Fibroblast of skin of left biceps (primary cell): ENCODE data around the gene FBXL2.
"Not testable (repeated sequence)": the region's sequence is repeated elsewhere in the genome, so short reads cannot be mapped to it uniquely, and the experiment has no call there.

Experiments used
- DNase-seq, 2 experiments: peaks; one replicate each; pipeline ENCODE4 v3.0.0-alpha.2; 2013; ENCODE audit warnings: low read depth in 2 of 2

Gene FBXL2

DNA sequence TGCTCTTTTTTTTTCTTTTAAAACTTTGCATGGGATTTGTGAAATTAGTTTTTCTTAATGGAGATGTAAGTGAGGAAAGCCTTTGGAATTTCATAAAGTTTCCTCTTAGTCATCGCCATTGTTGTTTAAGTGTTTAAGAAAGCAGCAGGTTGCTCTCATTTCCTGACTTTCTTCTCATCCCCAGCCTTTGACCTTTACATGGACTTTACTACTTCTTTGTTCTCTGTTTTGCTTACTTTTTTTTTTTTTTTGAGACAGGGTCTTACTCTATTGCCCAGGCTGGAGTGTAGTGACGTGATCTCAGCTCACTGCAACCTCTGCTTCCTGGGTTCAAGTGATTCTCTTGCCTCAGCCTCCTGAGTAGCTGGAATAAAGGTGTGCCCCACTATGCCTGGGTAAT lies 38.6 kb downstream of the FBXL2 start:
- DNase-seq: no peak

DNA sequence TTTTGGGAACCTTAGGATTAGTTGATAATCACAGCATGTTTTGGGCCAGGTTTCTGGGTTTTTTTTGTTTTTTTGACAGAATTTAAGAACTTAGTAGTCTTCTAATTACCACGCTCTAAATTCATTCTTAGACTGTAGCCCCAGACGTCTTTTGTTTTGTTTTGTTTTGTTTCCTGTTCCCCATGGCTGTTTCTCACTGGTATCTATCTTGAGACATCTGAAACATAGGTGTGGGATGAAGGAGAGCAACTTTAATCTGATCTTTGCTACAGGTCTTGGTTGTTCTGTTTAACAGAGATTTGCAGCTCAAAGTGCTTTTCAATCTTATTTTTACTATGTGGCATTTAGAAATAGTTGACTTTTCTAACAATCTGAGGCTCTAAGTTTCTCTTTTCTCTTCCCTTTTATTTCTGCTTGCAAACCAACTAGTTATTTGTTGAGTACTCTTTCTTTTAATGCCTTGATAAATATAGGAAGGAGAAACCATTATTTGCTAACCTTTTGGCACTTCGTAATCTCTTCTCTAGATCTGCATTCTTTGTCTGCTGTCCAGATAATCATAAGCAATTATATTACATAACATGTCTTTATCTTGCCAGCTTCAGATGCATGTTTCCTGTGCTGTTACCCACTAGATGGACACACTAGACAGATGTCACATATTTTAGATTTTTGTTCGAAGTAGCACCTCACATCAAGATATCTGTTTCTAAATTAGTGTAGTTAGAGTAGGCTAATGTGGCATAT lies 40.9 kb downstream of the FBXL2 start:
- DNase-seq: no peak

DNA sequence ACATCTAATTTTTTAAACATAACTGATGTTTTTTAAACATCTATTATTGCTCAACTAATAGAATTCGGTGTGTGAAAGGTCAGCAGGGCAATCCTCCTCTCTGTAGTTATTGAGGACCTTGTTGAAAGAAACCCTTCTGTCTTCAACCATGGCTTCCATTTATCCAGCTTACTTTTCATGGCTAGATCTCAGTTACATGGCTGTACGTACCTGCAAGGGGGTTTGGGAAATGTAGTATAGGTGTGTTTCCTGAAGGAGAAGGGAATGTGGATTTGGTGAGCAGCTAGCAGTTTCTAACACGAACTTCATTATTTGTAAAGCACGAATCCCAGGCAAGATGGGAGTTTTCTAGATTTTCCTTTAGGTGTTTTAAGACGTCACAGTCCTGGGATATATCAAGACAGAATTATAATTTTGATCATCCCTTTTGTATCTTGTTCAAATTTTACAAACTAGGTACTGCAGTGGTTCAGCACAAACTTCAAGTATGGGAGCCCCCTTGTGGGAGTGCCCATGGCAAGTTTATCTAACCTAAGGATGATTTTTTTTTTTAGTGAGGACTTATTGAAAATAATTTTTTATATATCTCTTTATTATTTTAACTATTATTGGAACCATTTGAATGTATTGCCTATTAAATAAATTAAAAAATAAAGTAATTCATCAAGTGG lies 41.6 kb downstream of the FBXL2 start:
- DNase-seq: no peak

DNA sequence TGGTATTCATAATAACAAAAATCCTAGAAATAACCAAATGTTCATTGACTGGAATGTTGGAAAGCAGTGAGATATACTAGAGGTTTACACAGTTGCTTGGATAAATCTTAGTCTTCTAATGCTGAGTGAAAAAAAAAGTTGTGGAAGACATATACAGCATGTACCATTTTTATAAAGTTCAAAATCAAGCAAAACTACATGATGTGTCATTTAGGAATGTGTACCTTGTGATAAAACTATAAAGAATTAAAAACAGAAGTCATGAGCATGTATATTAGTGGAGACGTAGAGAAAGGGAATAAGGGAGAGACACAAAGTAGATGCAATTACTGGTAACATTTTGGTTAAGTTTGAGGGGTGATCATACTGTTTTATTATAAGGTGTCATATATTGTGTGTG lies 45.2 kb downstream of the FBXL2 start:
- DNase-seq: no peak

DNA sequence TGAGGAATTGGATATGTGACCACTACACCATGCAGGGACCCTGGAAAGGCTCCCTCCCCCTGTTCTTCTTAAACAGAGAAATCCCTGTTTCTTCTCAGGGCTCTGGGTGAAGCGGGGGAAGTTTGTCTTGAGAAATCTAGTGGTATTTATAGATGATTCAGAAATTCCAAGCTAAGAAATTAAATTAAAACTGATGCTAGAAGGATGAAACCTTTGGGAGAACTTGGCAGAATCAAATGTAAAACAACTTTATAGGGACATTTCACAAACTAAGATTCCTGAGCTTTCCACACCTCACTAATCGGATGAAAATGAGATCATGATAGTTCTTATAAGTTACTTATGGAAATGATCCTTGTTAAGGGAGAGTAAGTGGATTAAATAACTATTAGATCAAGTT lies 54.2 kb downstream of the FBXL2 start:
- peak; percentile 40 to 47 for DNase-seq

DNA sequence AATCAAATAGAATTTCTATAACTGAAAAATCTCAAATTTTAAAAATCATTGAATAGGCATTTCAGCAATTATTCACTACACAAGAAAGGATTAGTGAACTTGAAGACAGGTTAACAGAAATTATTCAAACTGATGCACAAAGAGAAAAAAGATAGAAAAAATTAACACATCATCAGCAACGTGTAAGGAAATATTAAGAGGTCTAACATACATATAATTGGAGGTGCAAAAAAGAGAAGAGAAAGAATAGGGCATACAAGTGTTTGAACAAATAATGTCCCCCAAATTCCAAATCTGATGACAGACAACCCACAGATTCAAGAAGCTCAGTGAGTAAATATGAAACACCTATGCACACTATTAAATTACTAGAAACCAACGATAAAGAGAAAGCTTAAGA lies 57.1 kb downstream of the FBXL2 start:
- no peak for DNase-seq

DNA sequence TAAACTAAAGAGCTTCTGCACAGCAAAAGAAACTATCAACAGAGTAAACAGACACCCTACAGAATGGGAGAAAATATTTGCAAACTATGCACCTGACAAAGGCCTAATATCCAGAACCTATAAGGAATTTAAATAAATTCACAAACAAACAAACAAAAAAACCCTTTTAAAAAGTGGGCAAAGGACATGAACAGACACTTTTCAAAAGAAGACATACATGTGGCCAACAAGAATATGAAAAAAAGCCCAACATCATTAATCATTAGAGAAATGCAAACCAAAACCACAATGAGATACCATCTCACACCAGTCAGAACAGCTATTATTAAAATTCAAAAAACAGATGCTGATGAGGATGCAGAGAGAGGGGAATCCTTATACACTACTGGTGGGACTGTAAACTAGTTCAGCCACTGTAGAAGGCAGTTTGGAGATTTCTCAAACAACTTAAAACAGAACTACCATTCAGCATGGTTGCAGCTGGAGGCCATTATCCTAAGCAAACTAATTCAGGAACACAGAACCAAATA lies 61.8 kb downstream of the FBXL2 start:
- DNase-seq: not testable (repeated sequence)

DNA sequence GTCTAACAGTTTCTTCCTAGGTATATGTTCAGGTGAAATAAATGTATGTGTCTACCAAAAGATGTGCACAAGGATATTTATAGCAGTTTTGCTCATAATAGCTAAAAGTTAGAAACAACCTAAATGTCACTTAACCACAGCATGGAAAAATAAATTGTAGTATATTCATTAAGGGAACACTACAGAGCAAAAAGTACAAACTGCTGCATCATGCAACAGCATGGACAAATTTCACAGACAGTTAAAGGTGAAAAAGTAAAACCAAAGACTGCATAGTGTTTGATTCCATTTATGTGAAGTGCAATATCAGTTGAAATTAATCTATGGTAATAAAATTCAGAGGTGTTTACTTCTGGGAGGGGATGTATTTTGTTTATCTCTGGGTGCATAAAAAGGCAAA lies 62.5 kb downstream of the FBXL2 start:
- DNase-seq: no peak

DNA sequence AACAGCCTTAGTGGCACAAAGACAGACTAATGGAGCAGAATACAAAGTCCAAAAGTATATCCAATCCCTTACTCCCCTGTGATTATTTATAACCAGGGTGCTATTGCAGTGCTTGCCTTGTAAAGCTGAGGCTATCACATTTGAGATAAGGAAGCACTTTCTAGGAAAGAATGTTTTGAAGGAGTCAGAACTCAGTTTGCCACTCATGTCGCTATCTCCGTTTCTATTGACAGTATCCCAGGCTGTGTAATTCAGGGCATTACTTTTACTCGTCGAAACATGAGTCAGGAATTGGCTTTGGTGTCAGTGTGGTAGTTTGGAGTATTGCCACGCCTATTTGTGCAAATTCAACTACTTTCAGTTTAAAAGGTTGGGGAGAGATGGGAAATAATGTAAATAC lies 78.4 kb downstream of the FBXL2 start:
- no peak for DNase-seq

DNA sequence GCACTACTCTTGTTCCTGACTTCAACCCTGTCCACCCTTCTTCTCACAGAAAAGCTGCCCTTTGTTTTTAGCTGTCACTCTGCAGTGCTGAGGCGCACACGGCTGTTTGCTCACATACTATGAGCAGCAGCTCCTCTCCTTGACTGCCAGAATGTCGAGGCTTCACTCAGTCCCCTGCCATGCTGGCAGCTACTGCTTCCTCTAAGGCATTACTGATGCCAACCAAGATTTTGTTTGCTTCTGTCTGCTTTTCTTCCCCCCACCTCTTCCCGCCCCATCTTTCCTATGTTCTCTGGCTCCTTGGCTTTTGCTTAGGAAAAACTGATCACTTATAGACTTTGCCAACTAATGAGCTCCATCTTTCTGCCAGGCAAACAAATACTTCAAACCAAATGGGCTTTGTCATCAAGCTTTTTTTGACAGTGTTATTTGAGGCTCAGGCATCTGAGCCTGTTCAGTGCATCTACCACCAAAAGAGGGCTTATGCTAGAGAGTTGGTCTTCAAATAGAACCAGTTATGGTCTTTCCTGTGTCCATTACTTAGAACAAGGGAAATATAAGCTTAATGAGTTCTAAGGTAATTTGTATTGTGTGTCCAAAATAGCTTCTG lies 81.0 kb downstream of the FBXL2 start:
- no peak for DNase-seq

DNA sequence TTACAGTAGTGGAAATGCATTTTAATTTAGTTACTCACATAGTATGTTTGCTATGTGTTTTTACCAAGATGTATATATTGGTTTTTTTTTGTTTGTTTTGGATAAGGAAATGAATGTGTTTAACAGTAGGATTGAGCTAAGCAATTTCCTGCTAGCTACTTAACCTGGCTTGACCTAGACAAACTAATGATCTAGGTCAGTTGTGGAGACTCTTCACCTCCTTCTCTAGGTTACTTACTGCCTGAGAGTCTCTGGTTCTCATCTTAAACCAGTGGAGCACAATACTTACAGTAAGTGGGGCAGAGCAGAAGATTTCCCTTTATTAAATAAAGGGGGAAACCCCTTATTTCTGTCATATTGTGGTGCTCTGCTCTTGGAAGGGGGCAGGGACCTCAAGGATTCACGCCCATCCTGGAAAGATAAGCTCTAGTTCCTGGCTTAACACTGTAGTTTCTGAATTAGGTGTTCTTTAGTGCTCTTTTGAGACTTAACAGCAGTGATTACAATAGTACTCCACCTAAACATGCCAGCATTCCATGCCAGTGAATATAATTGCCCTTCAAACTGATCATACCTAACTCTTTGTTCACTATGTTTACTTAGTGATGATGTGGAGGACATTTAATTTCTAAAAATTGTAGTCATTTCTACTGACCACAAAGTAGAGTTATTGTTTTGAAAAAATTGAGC lies 83.0 kb downstream of the FBXL2 start:
- DNase-seq: no peak

DNA sequence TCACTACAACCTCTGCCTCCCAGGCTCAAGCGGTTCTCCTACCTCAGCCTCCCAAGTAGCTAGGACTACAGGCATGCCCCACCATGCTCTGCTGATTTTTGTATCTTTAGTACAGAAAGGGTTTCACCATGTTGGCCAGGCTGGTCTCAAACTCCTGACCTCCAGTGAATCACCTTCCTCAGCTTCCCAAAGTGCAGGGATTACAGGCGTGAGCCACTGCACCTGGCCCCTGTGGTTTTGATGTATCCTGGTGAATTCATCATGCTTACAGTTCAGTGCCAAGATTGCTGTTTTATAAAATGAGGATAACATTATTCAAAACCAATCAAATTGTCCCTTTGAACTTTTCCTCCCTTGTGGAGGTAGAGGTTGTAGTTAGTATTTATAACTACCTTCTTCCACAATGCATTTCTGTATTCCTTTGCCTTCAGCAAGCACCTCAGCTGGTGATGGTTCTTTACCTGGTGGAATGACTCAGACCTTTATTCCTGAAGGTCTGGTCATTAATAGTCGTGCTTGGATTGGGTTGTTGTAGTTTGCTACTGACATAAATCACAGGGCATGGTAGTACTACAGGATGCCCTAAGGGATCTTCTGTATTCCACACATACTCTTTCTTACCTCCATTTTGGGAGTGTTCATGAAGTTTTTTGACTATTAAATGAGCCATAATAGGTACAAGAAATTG lies 86.0 kb downstream of the FBXL2 start:
- DNase-seq: no peak

DNA sequence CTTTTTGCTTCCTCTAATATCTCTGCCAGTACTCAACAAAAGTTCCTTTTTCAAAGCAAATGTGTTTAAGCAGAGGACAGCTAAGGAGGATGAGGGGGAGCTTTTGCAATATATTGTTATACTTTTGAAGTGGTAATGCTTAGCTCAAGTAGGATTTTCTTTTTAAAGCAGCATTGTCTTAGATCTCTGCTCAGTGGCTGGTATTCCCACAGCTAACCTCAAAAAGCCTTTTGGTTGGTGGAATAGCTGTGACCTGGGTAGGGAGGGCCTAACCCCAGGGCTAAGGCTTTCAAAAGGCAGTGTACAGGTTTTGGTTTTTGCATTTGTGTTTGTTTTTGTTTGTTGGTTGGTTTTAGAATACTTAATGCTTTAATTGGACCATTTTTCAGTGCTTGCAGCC lies 86.8 kb downstream of the FBXL2 start:
- DNase-seq: no peak

DNA sequence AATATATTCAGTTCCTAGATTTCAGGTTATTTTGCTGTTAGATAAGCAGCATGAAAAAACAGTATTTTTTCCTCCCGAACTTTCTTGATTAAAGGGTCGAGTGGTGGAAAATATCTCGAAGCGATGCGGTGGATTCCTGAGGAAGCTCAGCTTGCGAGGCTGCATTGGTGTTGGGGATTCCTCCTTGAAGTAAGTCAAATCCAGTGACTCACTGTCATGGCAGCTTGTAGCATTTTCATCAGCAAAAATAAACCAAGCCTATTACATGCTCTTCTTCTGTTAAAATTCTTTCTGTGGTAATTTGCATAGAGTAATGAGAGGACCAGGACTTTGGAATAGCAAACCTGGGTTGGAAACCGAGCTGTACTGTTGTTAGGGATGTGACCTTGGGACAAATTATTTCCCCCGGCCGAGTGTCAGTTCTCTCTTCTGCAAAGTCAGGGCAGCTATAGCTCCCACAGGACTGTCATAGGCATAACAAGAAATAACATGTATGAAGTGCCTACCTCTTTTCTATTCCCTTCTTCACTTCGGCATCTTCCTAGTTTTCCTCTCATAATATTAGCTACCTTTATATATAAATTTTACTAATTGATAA lies 87.4 kb downstream of the FBXL2 start:
- no peak for DNase-seq

DNA sequence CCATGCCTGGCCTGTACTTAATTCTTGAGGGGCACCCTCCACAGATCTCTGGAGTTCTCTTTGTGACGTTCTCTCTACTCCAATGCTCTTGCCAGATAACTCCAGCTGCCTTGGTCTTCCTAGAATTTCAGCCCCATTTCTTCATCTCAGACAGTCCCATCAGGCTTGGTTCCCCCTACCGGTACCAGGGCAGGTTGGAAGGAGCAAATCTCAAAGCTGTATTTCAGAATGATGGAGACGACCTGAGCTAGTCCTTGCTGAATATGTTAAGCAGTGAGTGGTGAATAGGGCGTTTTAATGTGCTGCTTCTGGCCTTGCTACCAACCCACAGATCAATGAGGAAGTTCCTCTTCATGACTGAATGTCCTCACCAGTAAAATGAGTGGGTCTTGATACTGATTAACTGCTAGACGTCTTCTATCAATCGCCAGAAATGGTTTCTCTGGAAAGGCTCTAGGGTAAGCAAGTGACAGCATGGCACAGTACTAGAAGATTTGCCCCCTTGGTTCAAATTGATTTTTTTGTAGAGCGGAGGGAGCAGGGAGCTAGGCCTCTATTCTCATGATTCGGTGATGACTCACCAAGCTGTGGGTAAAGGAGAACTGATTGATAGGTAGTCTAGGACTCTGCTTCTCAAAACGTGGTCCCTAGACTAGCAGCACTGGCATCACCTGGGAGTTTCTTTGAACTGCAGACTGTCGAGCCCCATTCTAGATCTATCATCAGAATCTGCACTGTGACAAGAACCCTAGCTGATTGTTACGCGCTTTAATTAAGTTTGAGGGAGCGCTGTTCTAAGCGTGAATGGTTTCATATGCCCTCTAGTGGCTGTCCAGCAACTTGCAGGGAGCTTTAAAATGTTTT lies 95.2 kb downstream of the FBXL2 start:
- peak; percentile 13 to 27 for DNase-seq

DNA sequence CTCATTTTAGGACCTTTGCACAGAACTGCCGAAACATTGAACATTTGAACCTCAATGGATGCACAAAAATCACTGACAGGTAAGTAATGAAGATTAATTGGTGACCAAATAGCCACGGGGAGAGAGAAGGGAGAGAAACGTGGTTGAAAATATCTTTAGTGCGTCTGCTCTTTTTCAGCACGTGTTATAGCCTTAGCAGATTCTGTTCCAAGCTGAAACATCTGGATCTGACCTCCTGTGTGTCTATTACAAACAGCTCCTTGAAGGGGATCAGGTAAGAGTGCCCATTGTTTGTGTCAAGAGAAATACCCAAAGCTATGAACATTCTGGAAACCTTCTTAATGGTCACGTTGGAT lies 95.8 kb downstream of the FBXL2 start:
- no peak for DNase-seq

DNA sequence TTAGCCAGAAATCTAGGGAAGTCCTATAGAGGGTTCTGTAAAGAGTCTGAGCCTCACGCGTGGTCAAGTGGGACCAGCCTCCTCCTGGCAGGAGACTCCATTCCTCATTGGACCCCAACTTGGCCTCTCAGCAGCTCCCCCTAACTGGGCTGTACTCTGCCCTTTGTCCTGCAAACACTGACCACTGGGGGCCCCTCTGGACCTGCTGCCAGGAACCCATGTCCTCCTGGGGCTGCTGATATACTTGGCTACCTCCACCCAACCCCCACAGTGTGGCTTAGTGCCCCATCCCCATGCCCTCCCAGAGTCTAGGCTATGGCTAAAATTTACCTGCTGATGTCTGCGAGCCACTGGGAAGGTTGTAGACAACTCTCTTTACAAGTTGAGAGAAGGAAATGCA lies 100.2 kb downstream of the FBXL2 start:
- no peak for DNase-seq

DNA sequence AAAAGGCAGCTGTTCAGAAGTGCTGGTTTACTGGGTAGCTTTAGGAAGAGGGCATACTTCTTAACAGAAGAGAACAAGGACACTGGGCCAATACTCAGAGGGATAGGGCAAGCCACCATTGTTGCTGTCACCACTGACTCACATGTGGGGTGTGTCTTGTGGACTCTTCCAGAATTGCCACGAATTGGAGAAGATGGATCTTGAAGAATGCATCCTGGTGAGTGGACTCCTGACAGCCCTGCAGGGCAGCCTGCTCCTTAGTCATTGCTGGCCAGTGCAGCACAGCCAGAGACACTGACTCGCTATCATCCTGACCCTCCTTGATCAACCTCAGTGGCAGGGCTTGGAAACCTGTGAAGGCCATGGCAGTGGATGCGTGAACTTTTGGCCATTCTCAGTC lies 100.7 kb downstream of the FBXL2 start:
- no peak for DNase-seq

DNA sequence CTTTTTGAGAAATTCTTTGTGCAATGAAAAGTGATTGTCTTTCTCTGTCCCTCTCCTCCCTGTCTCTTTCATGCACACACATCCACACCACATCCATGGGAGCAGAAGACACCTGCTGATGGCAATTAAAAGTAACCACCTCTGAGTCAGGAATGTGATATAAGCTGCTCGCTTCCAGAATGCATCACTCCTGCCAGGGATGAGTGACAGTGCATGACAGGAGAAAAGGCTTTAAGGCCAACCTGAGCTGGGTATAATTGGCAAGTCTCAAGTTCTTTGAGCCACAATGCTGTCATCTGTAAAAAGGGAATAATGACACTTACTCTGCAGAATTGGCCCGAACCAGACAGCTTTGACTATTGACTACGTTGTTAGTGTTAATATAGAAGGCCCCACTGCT lies 103.4 kb downstream of the FBXL2 start:
- no peak for DNase-seq

DNA sequence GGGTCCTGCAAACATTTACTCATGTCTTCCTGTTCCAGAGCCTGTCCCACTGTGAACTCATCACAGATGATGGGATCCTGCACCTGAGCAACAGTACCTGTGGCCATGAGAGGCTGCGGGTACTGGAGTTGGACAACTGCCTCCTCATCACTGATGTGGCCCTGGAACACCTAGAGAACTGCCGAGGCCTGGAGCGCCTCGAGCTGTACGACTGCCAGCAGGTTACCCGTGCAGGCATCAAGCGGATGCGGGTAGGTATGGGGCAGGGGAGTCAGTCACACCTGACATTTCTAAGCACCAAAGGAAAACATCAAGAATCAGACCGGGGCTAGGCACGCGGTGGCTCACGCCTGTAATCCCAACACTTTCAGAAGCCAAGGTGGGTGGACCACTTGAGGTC lies 106.7 kb downstream of the FBXL2 start:
- DNase-seq: no peak

DNA sequence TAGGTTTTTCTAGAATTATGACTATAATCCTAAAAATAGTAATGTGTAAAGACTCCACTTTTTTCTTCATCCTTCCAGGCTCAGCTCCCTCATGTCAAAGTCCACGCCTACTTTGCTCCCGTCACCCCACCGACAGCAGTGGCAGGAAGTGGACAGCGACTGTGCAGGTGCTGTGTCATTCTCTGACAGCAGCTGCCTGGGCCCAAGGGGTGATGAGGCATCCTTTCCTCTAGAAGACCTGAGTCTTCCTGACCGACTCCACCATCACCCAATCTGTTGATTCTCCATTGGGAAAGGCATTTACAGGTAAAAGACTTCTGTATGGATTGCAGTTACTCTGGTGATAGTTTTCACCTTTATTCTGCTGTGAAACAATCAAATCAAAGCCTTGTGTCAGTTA lies 108.2 kb downstream of the FBXL2 start:
- no peak for DNase-seq
